Natural killer cell (primary cell): ENCODE measurements around the gene CLCA2. TPM values are rescaled to one million over a fixed set of nuclear protein-coding genes. Genes with fewer than 3 reads are reported as not detected.
A peak's percentile ranks its signal among the peaks of the same experiment; 100 is the strongest.

Source experiments
- ATAC-seq, 3 donors: fragments of 150-1000 bp in 2 of 3; fragments of 200-7000 bp in 1 of 3; cut with Tn5 transposase; 1 replicate in 1 of 3; 2 replicates in 2 of 3; pipeline ENCODE4 v1.10.0; 2021; ENCODE audit warnings: mild to moderate bottlenecking in 2 of 3, moderate library complexity in 2 of 3
- DNase-seq, 2 donors: peaks; one replicate each; pipeline versions ENCODE4 v3.0.0 to v3.0.0-alpha.2; 2013 to 2021; ENCODE audit warnings: mixed read lengths in 1 of 2
- H3K27ac ChIP-seq: one replicate; pipeline ENCODE4 v1.5.1; 2013; ENCODE audit warnings: mild to moderate bottlenecking, low read length
- H3K27me3 ChIP-seq: one replicate; pipeline ENCODE4 v1.6.1; 2013; ENCODE audit warnings: low read length; ENCODE audit not compliant: control insufficient read depth, insufficient read depth
- H3K36me3 ChIP-seq: one replicate; pipeline ENCODE4 v1.6.1; 2013; ENCODE audit warnings: low read length; ENCODE audit not compliant: control insufficient read depth, insufficient read depth
- H3K4me1 ChIP-seq: one replicate; pipeline ENCODE4 v1.6.1; 2013; ENCODE audit warnings: low read length; ENCODE audit not compliant: control insufficient read depth, insufficient read depth
- H3K4me3 ChIP-seq: one replicate; pipeline ENCODE4 v1.5.1; 2013; ENCODE audit warnings: low read length
- H3K9me3 ChIP-seq: one replicate; pipeline ENCODE4 v1.6.1; 2013; ENCODE audit warnings: low read length; ENCODE audit not compliant: control insufficient read depth, insufficient read depth
- H3K27ac Mint-ChIP-seq, 2 donors: one replicate each; pipeline ENCODE4 v1.8.0; 2022; ENCODE audit warnings: mild to moderate bottlenecking in 2 of 2, mixed read lengths in 2 of 2, moderate library complexity in 1 of 2
- H3K27me3 Mint-ChIP-seq, 2 donors: one replicate each; pipeline ENCODE4 v1.8.0; 2022; ENCODE audit warnings: low read depth in 2 of 2, mixed read lengths in 2 of 2
- H3K36me3 Mint-ChIP-seq: one replicate; pipeline ENCODE4 v1.8.0; 2022; ENCODE audit warnings: mixed read lengths
- H3K4me1 Mint-ChIP-seq, 2 donors: one replicate each; pipeline ENCODE4 v1.8.0; 2022; ENCODE audit warnings: mixed read lengths in 2 of 2
- H3K4me3 Mint-ChIP-seq: one replicate; pipeline ENCODE4 v1.8.0; 2022; ENCODE audit warnings: mild to moderate bottlenecking, moderate library complexity, mixed read lengths
- H3K9me3 Mint-ChIP-seq, 2 donors: one replicate each; pipeline ENCODE4 v1.8.0; 2022; ENCODE audit warnings: mixed read lengths in 2 of 2
- WGBS: methylation state at CpG from one replicate; pipeline ENCODE4 v1.1.7; 2013; ENCODE audit warnings: missing lambda C conversion rate; ENCODE audit not compliant: insufficient coverage; 5-methylcytosine and 5-hydroxymethylcytosine counted together
- intact Hi-C: fragments of 100-400 bp; cut with micrococcal nuclease; formaldehyde crosslinking; loops from one replicate; pipeline ENCODE4 v1.14.2; 2022
- total RNA-seq, 4 donors: library from RNA; stranded (reverse); fragments of 120-200 nt in 1 of 4; gene quantifications; one replicate each; pipeline versions ENCODE4 v1.2.3 to v1.2.4, GENCODE V29; 2013 to 2022
- TF ChIP-seq, protein P1 (sequence below): fragments of 200-600 bp; IDR thresholded peaks from one replicate; pipeline ENCODE4 v1.8.0; 2022; ENCODE audit warnings: antibody characterized with exemption

CLCA2 gene
- total RNA-seq, 3 donors from 2014 or later (not counting 1 experiment from before 2014, with no cell fraction given), result not detected

DNA sequence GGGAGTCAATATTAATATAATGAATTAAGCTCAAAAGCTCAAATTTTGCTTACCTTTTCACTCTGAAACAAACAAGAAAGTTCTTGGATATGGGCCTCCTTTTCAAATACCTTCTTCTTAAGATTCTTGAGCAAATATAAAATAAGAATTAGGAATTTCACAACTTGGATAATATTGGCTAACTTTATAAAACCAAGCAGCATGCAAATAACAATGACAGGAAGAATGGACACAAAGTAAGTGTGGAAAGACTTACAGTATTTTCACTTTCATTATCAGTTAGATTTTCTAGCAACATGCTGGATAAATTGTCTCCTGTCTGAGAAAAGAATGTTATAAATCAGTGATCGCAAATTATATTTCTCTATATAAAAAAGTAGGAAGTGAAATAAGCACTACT is 41.1 kb upstream of the CLCA2 start:
- no peak overlapping the region for H3K4me3 ChIP-seq
- peak in 1 of 3 donors; percentile 37 for ATAC-seq
- no CpG with 5 or more reads among the region's 1 CpG for WGBS
- H3K4me3 Mint-ChIP-seq, result peak overlapping the region; percentile 55
- peaks cover 0 to 8% of the 10 kb centered on the region in 2 donors for H3K4me1 Mint-ChIP-seq
- TF ChIP-seq, protein P1, sequence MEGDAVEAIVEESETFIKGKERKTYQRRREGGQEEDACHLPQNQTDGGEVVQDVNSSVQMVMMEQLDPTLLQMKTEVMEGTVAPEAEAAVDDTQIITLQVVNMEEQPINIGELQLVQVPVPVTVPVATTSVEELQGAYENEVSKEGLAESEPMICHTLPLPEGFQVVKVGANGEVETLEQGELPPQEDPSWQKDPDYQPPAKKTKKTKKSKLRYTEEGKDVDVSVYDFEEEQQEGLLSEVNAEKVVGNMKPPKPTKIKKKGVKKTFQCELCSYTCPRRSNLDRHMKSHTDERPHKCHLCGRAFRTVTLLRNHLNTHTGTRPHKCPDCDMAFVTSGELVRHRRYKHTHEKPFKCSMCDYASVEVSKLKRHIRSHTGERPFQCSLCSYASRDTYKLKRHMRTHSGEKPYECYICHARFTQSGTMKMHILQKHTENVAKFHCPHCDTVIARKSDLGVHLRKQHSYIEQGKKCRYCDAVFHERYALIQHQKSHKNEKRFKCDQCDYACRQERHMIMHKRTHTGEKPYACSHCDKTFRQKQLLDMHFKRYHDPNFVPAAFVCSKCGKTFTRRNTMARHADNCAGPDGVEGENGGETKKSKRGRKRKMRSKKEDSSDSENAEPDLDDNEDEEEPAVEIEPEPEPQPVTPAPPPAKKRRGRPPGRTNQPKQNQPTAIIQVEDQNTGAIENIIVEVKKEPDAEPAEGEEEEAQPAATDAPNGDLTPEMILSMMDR, result no peak
- H3K27me3 Mint-ChIP-seq, result no peaks in the 10 kb centered on the region
- no peaks in the 10 kb centered on the region for H3K9me3 ChIP-seq
- peak in 1 of 2 donors; percentile 20 for DNase-seq
- no peak overlapping the region for H3K27ac ChIP-seq
- intact Hi-C loops, result loop anchor here (5.0 kb wide), 2 partner anchors 304 to 359 kb away; no protein-coding TSS in a partner anchor
- peaks cover 2% of the 10 kb centered on the region for H3K36me3 ChIP-seq
- no peaks in the 10 kb centered on the region for H3K9me3 Mint-ChIP-seq
- H3K4me1 ChIP-seq, result no peaks in the 10 kb centered on the region
- H3K27me3 ChIP-seq, result no peaks in the 10 kb centered on the region
- H3K36me3 Mint-ChIP-seq, result no peaks in the 10 kb centered on the region
- peak overlapping the region in 1 of 2 donors; percentile 47 for H3K27ac Mint-ChIP-seq

DNA sequence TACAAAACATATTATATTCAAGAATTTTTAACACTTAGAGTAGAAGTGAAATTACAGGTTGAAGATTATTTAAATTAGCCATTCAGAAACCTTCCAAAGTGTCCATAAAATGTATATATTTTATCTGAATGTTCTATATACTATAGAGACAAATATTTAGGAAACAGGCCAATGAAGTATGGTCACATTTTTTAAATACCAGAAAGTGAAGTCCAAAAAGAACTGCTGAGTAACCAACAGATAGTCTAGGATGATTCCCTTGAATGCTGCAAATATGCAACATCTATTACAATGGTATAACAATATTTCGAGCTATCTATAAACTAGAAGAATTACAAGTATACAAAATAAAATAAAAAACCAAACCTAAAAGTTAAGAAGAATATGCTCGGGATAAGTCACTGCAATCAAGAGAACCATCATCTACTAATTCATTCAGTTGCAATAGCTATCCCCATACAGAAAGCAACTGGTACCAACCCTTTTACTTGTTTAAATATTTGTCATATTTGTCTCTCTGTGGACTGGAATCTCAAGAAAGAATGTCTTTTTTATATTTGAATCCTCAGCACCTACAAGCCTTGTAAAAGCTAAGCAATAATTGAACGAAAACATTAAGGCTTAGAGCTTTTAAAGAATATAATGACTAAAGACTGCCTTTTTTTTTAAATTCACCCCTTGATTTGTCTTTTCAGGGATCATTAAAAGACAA is 35.9 kb upstream of the CLCA2 start:
- no peaks in the 10 kb centered on the region for H3K9me3 Mint-ChIP-seq
- DNase-seq (no peak), ATAC-seq (no peak)
- no peaks in the 10 kb centered on the region for H3K4me1 ChIP-seq
- H3K36me3 Mint-ChIP-seq, result no peaks in the 10 kb centered on the region
- no peak overlapping the region for H3K27ac ChIP-seq
- TF ChIP-seq, protein P1, result no peak
- H3K27ac Mint-ChIP-seq, result peak overlapping the region in 1 of 2 donors; percentile 89
- no peaks in the 10 kb centered on the region for H3K27me3 Mint-ChIP-seq
- no peak overlapping the region for H3K4me3 ChIP-seq
- 80% methylated on average over 1 of the region's 3 CpGs for WGBS
- H3K36me3 ChIP-seq, result no peaks in the 10 kb centered on the region
- H3K4me3 Mint-ChIP-seq, result no peak overlapping the region
- no peaks in the 10 kb centered on the region for H3K27me3 ChIP-seq
- no peaks in the 10 kb centered on the region for H3K9me3 ChIP-seq
- peaks cover 24 to 26% of the 10 kb centered on the region in 2 donors for H3K4me1 Mint-ChIP-seq
- intact Hi-C loops, result no loop called here

DNA sequence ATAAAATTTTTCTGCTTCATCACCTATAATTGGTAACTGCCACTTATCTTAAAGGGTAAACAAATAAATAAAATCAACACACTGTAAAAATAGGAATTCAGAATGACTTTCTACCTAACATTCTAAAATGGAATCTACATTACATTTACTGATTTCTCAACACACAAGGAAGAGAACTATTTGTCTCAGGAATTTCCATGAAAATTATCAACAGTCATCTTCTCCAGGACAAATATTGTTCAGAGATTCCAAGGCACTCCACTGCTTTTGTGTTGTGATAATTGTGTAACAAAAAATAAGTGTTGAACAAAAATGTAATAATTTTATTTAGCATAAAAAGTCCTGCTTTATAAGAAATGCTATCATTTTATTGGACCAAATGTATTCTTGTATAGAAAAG is 35.2 kb upstream of the CLCA2 start:
- ATAC-seq, result no peak
- H3K4me3 Mint-ChIP-seq, result peak overlapping the region; percentile 73

More for the DNA sequence above, 35.2 kb upstream of the CLCA2 start:
- H3K9me3 Mint-ChIP-seq, result no peaks in the 10 kb centered on the region
- intact Hi-C loops, result no loop called here
- H3K27ac Mint-ChIP-seq, result peak overlapping the region; percentile 85 to 89
- TF ChIP-seq, protein P1, result no peak
- Histone ChIP-seq H3K4me1 (no peaks in the 10 kb centered on the region), H3K36me3 (no peaks in the 10 kb centered on the region), H3K27ac (peak overlapping the region; percentile 82), H3K4me3 (no peak overlapping the region), H3K27me3 (no peaks in the 10 kb centered on the region), H3K9me3 (no peaks in the 10 kb centered on the region)
- DNase-seq, result no peak
- H3K27me3 Mint-ChIP-seq, result no peaks in the 10 kb centered on the region
- H3K4me1 Mint-ChIP-seq, result peaks cover 31 to 33% of the 10 kb centered on the region in 2 donors
- no peaks in the 10 kb centered on the region for H3K36me3 Mint-ChIP-seq
